DND-41 (cell line): ENCODE data around the gene TADA2A.

Source experiments
- EZH2 ChIP-seq: IDR thresholded peaks from 3 replicates; pipeline ENCODE4 v1.6.1; 2012; ENCODE audit warnings: borderline replicate concordance, low read depth, mild to moderate bottlenecking, moderate library complexity, low read length, inconsistent platforms; ENCODE audit not compliant: severe bottlenecking
- TF ChIP-seq, protein P1 (sequence below): IDR thresholded peaks from 2 replicates; pipeline ENCODE4 v1.5.1; 2012; ENCODE audit warnings: borderline replicate concordance, low read length, moderate library complexity, mild to moderate bottlenecking; ENCODE audit not compliant: poor library complexity, severe bottlenecking; ENCODE audit errors: extremely low read depth

DNA sequence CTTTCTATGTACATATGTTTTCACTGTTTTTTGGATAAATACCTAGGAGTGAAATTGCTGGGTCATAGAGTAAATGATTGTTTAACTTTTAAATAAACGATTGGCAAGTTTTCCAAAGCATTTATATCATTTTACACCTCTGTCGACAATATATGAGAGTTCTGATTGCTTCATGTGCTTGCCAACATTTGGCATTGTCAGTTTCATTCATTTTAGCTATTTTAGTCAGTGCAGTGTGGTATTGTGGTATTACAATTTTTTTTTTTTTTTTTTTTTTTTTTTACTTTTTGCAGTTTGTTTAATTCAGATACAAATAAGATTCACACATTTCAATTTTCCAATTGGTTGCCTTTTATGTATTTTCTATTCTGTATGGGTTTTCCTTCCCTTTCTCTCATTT is 26.0 kb downstream of the TADA2A start:
- TF ChIP-seq, protein P1, sequence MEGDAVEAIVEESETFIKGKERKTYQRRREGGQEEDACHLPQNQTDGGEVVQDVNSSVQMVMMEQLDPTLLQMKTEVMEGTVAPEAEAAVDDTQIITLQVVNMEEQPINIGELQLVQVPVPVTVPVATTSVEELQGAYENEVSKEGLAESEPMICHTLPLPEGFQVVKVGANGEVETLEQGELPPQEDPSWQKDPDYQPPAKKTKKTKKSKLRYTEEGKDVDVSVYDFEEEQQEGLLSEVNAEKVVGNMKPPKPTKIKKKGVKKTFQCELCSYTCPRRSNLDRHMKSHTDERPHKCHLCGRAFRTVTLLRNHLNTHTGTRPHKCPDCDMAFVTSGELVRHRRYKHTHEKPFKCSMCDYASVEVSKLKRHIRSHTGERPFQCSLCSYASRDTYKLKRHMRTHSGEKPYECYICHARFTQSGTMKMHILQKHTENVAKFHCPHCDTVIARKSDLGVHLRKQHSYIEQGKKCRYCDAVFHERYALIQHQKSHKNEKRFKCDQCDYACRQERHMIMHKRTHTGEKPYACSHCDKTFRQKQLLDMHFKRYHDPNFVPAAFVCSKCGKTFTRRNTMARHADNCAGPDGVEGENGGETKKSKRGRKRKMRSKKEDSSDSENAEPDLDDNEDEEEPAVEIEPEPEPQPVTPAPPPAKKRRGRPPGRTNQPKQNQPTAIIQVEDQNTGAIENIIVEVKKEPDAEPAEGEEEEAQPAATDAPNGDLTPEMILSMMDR, result no peak
- no peak for TF ChIP-seq EZH2
